ENCODE measurements around the gene ANKRD9.

- TF ChIP-seq CTCF (IDR thresholded peaks at IDR 0.05 in 2 of 3, conservative IDR thresholded peaks at IDR 0.05 in 1 of 3; ENCODE audit: control insufficient read depth in 2 of 3, extremely low read depth in 1 of 3, insufficient read depth in 1 of 3, low read depth in 3 of 3, low read length in 3 of 3) (0 out of 6 replicates have a peak, but pooled peaks of 1 of the 3 experiments have one; percentile 13), TAF1 (IDR thresholded peaks at IDR 0.05; ENCODE audit: borderline replicate concordance, low read depth, low read length) (no peak), JUNB (IDR thresholded peaks at IDR 0.05) (no peak), BCL11A (IDR thresholded peaks at IDR 0.05; ENCODE audit: low read depth, low read length) (no peak), CBFB (IDR thresholded peaks at IDR 0.05; ENCODE audit: low read depth) (no peak), TBL1XR1 (IDR thresholded peaks at IDR 0.05; ENCODE audit: low read depth, low read length) (no peak), POLR2AphosphoS5 (IDR thresholded peaks at IDR 0.05; ENCODE audit: low read length) (no peak), RCOR1 (conservative IDR thresholded peaks at IDR 0.05; ENCODE audit: low read depth, low read length) (no peak)
These were observed 7.7 kb downstream of the ANKRD9 start for GRCh38 chr14:102501751-102502315.

Data from GM12878 (cell line).